ENCODE results near the gene TSKU.

- TF ChIP-seq ZNF184 (CRISPR knock-in tag; IDR thresholded peaks at IDR 0.05) (no peak), SIN3A (IDR thresholded peaks at IDR 0.05; ENCODE audit: borderline replicate concordance in 2 of 2, control insufficient read depth in 1 of 2, low read depth in 2 of 2, low read length in 2 of 2) (no peak), TAF15 (IDR thresholded peaks at IDR 0.05; ENCODE audit: low read depth, low read length) (no peak), POLR2A (conservative IDR thresholded peaks at IDR 0.05) (no peak)
Measured at GRCh38 chr11:76792505-76793264, 9.5 kb downstream of the TSKU start.

Data from K562 (cell line).